DMS53 (cell line): Measurements from ENCODE around the gene ANKRD17.
"Not testable (repeated sequence)": the region's sequence is repeated elsewhere in the genome, so short reads cannot be mapped to it uniquely, and the experiment has no call there.

Experiments
- DNase-seq: peaks from one replicate; lab custom pipeline; 2025; lab: John Stamatoyannopoulos, UW

Gene ANKRD17

DNA sequence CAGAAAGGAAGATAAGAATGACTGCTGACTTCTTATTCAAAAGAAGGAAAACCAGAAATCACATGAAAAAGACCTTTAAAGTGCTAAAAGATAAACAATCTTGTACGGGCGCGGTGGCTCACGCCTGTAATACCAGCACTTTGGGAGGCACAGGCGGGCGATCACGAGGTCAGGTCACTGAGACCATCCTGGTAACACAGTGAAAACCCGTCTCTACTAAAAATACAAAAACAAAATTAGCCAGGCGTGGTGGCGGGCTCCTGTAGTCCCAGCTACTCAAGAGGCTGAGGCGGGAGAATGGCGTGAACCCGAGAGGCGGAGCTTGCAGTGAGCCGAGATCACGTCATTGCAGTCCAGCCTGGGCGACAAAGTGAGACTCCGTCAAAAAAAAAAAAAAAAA lies 54.6 kb downstream of the ANKRD17 start:
- DNase-seq = not testable (repeated sequence)

DNA sequence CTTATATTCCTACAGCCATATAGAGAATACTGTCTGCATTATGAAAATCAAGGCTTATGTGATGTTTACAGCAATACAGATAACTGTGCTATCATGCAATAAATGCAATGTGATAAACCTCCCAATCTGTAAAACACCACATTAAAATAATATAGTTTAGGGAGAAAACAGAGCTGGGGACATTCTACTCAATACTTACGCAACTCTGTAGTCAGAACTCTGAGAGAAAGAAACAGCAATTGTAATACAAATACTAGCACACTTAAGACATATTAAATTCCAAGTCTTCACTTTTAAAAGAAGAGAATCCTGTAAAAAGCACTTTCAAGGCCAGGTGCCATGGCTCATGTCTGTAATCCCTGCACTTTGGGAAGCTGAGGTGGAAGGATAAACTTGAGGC lies 61.4 kb downstream of the ANKRD17 start:
- no peak for DNase-seq

DNA sequence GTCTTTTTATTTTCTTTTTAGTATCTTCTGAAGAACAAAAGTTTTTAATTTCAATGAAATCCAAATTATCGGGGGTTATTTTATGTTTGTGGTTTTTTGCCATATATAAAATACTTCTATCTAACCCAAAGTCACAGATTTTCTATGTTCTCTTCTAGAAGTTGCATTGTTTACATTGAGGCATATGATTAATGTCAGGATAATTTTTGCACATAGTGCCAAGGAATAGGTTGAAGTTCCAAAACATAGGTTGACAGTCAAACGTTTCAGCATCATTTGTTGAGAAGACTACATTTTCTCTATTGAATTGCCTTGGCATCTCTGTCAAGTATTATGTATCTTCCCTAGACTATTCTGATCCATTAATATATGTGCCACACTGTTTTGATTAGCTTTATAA lies 64.5 kb downstream of the ANKRD17 start:
- DNase-seq = no peak

DNA sequence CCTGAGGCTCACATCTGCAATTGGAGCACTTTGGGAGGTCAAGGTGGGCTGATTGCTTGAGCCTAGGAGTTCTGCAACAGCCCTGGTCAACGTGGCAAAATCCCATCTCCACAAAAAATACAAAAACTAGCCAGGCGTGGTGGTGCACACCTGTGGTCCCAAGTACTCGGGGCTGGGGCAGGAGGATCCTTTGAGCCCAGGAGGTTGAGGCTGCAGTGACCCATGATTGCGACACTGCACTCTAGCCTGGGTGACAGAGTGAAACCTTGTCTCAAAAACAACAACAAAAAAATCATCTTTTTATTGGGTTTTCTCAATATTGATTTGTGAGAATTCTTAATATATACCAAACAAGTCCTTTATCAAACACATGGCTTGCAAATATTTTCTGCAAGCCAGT lies 64.9 kb downstream of the ANKRD17 start:
- DNase-seq = no peak

DNA sequence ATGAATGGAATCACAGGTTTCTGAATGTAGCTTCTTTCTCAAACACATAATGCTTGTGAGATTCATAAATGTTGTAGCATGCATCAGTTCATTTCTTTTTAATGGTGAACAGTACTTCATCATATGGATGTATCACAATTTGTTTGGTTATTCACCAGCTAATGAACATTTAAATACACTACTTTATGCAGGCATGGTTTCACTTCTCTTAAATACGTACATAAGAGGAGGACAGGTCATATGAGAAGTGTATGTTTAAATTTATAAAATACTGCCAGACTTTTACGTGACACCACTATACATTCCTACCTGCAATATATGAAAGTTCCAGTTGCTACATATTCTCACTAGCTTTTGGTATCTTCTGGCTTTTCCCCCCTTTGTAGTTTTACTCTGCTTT lies 65.4 kb downstream of the ANKRD17 start:
- no peak for DNase-seq

DNA sequence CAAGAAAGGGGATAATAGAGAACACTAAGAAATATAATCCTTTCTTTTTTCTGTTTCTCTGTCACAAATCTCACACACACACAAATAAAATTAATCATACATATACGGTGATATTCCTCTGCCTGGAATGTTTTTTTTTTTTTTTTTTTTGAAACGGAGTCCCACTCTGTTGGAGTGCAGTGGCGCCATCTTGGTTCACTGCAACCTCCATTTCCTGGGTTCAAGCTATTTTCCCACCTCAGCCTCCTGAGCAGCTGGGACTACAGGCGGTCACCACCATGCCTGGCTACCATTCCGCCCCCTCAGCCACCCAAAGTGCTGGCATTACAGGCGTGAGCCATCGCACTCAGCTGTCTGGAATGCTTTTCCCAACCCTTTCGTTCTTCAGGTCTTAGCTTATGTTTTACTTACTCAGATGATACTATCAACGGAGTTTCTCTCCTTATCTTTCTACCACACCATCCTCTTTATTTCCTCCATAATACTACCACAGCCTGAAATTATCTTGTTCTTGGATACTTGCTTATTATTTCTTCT lies 69.3 kb downstream of the ANKRD17 start:
- DNase-seq = no peak

DNA sequence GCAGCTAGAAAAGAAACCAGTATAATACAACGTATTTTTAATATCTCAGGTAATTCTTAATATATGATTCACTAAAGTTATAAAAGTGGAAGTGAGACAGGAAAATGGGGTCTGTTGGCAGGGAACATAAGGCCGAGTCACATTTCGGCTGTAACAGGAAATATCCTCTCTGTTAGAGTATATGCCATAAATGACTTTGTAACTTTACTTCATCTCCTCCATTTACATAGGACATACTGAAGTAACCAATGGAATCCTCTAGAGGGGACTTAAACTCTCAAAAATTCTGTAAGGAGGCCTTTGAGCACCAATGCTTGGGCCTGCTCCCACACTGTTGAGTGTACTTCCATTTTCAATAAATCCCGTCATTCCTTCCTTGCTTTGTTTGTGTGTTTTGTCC lies 71.3 kb downstream of the ANKRD17 start:
- no peak for DNase-seq

DNA sequence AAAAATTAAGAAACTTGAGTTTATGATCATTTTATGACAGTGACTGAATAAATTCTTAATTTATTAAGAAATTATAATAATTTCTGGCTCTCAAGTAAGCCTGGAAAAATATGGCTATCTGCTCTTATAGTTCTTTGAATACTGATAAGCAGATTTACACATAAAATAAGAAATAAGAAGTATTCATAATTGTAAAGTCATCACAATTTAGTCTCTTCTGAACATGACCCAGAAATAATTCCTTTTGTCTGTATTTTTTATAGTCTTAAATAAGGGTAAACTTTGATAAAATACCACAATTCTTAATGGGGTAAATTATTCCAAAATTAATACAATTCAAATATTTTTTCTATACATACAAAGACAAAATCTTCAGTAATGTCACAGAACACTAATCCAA lies 72.7 kb downstream of the ANKRD17 start:
- DNase-seq = no peak

DNA sequence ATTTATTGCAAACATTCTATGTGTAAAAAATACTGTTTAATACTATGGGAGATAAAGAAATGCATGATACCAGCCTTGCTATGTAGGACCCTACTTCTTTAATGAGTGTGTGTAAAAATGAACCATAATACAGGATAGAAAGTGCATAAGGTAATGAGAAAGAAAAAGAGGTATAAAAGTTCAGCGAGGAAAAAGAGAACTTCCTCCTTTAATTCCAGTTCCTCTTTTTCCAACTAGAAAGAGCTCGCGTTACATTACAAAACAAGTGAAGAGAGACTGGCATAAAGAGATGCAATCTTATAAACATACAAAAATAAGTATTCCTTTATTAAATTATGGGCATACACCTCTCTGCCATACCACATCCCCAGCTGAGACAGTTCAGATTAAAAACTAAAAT lies 77.4 kb downstream of the ANKRD17 start:
- DNase-seq = no peak

DNA sequence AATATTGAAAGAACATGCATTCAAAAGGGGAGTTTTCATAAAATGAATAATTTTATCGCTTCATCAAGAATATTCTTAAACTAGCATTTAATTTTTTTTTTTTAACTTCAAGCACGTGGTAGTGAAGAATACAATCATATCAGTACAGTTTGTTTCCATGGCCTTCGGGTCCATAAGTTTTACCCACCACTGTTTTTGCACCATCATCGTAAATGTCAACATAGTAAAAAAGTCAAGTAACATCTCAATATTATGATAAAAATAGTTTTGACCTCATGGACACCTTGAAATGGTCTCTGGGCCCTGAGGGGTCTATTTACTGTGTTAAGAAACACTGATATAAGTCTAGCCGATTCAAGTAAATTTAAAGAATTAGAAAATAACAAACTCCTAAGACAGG lies 80.2 kb downstream of the ANKRD17 start:
- DNase-seq = no peak

DNA sequence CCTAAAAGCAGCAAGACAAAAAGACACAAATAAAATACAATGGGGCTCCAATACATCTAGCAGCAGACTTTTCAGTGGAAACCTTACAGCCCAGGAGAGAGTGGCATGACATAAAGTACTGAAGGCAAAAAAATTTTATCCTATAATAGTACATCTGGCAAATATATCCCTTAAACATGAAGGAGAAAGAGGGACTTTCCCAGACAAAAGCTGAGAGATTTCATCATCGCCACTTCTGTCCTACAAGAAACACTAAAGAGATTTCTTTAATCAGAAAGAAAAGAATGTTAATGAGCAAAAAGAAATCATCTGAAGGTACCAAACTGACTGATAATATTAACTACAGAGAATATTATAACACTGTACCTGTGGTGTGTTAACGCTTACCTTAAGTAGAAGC lies 86.4 kb downstream of the ANKRD17 start:
- no peak for DNase-seq

DNA sequence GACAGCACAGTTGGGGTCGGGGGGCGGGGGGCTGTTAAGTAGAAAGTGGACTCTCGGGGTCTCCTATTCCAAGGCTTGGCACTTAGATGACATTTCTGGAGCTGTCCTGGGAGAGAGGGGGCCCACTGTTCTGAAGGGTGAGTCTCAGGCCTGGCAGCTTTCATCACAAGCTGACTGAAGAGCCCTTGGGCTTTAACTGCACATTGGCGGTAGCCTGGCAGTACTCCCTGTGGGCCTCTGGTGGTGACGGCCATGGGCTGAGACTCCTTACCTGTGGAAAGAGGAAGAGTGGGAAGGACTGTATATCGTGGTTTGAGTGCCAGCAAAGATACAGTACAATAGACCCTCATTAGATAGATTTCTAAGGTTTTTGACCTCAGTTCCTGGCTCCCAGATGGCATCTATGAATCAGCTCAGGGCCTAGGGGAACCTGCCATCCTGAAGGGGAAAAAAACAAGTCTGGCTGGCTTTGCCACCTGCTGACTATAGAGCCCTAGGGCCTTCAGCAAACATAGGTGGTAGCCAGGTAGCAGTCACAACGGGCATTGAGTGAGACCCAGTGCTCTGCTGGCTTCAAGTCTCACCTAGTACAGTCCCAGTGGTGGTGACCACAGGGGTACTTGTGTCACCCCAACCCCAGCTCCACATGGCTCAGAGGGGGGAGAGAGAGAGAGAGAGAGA lies 87.9 kb downstream of the ANKRD17 start:
- peak; percentile 12 for DNase-seq

DNA sequence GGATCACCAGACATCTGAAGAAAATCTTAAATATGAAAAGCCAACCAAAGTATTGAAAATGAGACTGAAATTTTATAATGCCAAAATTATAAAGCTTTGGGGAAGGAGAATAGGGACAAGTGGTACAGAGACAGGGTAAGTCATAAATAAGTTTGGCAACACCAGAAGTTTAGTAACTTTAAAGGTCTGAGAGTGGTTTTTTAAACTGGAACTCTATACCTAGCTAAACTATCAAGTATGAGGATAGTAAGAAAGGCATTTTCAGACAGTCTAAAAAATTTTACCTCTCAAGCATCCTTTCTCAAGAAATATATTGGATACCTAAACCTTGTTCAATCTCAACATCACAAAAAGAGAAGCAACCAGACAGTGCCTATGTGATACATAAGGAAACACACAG lies 92.4 kb downstream of the ANKRD17 start:
- no peak for DNase-seq

DNA sequence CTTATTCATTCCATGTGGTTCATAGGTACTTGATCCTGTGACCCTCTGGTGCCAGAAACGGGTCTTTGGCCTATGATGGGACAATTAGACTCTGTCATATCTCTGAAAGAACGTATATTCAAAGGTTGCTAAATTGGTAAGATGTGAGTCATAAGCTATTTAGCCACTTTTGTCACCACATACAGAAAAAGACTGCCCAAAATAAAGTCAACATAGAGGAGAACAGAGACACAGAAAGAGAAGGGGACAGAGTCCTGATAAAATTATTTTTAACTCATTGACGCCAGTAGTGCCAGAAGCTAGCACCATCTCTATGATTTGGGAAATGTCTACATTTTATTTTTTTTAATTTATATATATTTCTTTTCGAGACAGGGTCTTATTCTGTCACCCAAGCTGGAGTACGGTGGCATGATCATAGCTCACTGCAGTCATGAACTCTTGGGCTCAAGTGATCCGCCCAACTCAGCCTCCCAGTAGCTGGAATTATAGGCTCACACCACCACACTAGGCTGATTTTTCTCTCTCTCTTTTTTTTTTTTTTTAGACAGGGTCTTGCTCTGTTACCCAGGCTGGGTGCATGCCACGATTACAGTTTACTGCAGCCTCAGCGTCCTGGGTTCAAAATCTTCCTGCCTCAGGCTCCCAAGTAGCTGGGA lies 96.9 kb downstream of the ANKRD17 start:
- no peak for DNase-seq

DNA sequence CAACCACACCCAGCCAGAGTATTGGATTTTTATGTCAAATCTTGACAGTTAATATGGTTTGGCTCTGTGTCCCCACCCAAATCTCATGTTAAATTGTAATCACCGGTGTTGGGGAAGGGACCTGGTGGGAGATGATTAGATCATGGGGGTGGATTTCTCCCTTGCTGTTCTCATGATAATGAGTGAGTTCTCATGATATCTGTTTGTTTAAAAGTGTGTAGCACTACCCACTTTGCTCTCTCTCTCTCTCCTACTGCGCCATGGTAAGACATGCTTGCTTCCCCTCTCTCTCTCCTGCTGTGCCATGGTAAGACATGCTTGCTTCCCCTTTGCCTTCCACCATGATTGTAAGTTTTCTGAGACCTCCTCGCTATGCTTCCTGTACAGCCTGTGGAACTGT lies 102.2 kb downstream of the ANKRD17 start:
- no peak for DNase-seq

DNA sequence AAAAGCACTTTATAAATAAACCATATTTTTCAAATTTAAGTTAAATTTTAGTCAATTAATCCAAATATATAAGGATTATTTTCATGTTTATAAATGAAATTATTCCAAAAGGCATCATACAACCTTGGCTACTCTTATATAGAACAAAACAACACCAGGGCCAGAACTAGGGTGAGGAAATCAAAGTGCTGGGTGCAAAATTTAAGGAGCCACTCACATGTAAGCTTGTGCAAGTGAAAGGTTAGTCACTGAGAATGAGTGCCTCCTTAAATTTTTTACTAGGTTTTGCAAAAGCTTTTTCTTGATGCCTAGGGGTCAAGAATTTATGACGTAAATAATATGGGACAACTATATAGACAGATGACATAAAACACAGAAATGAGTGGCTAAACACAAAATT lies 105.7 kb downstream of the ANKRD17 start:
- no peak for DNase-seq

DNA sequence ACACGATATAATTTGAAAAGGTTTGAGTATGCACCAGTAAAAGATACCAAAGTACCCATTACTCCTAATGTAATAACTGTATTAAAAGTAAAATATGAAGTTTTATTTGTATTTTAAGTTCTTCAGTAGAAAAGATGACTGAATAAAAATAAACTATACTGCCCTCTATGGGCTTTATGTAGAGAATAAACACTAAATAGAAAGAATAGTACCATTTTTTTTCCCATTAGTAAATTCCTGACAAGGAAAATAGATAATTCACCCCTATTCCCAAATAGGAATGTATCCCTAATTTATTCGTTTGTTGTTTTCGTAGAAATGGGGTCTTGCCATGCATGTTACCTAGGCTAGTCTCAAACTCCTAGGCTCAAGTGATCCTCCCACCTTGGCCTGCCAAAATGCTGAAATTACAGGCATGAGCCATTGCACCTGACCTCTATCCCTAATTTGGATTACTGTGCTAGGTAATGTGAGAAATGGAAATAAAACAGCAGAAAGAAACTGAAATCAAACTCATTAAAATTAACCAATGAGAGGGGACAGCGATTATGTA lies 115.5 kb downstream of the ANKRD17 start:
- DNase-seq = no peak

DNA sequence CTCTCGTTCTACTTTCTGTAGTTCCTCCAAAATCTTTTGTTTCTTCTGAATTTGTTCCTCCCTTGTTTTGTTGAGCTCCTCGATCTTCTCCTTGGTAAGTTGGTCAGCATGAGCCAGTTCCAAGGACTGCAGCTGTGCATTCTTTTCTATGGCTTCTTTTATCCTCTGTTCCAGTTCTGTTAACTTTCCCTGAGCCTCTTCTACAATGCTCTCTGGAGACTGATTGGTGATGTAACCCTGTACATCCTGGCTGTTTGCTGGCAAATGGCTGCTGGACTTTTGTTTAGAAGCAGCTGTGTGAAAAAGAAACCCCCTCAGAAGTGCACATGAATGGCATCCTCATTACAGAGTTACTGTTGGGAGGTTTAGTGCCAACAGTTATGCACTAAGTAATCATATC lies 118.6 kb downstream of the ANKRD17 start:
- no peak for DNase-seq

DNA sequence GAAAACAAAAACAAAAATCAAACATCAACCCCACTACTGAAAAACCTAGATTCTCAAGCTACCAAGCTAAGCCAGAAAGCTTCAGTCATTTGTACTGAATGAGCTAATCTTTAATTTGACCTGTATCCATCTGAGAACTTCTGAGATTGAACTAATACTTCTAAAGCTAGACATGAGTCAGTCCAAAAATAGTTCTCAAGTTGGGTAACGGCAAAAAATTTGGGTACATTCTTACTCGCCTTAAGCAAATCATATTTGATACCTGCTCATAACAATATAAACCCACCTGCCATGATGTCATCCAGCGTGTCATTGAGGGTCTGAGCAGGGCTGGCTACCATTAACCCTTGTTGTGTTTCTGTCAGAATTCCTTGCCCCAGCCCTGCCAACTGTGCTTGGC lies 119.4 kb downstream of the ANKRD17 start:
- no peak for DNase-seq

DNA sequence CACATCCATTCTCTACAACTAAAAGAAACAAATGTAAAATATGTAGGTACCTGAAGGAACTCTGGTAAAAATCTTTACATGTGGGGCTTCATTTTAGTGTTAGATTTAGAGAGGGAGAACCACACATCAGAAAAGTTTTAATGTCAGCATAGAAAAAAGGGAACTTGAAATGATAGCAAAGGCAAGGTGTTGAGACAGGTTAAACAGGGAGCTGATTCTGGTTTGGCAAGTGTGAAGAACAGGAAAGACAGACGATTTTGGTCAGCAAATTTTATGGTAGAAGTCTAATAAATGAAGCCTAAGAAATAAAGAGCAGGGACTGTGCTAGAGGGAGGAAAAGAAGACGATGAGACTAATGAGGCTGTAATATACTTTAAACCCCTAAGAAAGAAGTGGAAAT lies 121.5 kb downstream of the ANKRD17 start:
- no peak for DNase-seq

DNA sequence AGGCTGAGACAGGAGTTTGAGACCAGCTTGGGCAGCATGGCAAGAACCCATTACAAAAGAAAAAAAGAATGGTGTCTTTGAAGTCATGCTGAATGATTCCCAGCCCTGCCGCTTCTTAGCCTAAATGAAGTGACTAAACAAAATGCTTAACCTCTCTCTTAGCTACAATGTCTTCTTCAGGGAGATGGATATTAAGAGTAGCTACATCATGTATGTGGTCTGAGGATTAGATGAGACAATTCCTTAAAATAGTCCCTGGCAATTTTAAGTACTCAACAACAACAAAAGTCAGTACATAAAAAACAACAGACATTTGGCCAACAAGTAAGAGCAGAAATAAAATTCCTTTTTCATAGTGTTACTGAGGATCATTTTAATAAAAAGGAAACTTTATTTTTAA lies 124.8 kb downstream of the ANKRD17 start:
- DNase-seq = no peak

DNA sequence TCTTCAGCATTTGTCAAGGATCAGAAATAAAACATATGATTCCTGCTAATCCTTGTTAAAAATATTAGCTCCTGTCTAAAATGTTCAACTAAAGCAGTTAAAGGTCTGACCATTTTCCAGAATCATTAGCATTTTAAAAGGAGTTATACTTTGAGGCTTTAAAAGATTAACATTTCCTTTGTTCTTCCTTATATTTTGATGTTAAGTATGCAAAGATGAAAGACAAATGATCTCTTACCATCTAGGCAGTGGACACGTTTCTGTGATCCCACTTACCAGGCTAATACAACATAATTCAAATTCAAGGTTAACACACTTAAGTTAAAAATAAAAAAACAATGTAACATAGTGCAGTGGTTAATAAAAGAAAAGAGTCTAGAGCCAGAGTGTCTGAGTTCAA lies 127.3 kb downstream of the ANKRD17 start:
- DNase-seq = no peak

DNA sequence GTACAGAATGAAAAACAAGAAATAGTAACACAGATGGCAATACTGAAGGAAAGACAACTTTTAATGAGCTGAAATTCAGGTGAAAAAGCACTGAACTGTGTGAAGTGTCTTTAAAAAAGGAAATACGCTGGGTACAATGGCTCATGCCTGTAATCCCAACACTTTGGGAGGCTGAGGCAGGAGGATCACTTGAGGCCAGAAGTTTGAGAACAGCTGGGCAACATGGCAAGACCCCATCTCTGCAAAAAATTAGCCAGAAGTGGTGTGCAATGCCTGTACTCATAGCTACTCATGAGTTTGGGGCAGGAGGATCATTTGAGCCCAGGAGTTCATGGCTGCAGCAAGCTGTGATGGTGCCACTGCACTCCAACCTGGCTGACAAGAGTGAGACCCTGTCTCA lies 129.3 kb downstream of the ANKRD17 start:
- no peak for DNase-seq
